Sigmoid colon (tissue), 7 donors: ENCODE measurements around the gene MMRN1. TPM values are rescaled to one million over a fixed set of nuclear protein-coding genes. Genes with fewer than 3 reads are reported as not detected.

ENCODE experiments used
- DNase-seq: peaks from one replicate; pipeline ENCODE4 v3.0.0-alpha.2; 2019
- H3K27ac ChIP-seq, 4 donors: fragments of 200-600 bp; sonication (generic); one replicate each; pipeline ENCODE4 v1.5.1; 2016 to 2019; ENCODE audit warnings: mild to moderate bottlenecking in 1 of 4
- H3K27me3 ChIP-seq, 3 donors: fragments of 200-600 bp; sonication (generic); one replicate each; pipeline ENCODE4 v1.5.1; 2019; ENCODE audit warnings: mild to moderate bottlenecking in 1 of 3
- H3K36me3 ChIP-seq, 4 donors: fragments of 200-600 bp; sonication (generic); one replicate each; pipeline ENCODE4 v1.5.1; 2016 to 2019
- H3K4me1 ChIP-seq, 4 donors: fragments of 200-600 bp; sonication (generic); one replicate each; pipeline ENCODE4 v1.5.1; 2017 to 2019
- H3K4me3 ChIP-seq, 4 donors: fragments of 200-600 bp; sonication (generic); one replicate each; pipeline ENCODE4 v1.5.1; 2017 to 2019; ENCODE audit warnings: mild to moderate bottlenecking in 2 of 4, moderate library complexity in 1 of 4
- H3K9me3 ChIP-seq, 4 donors: fragments of 200-600 bp in 3 of 4; sonication (generic) in 3 of 4; one replicate each; pipeline versions ENCODE4 v1.5.1 to v1.6.1; 2013 to 2019
- CTCF ChIP-seq, 4 experiments: fragments of 450-650 bp in 3 of 4; fragments of 200-600 bp in 1 of 4; IDR thresholded peaks; one replicate each; pipeline ENCODE4 v1.5.1; 2016 to 2019; ENCODE audit warnings: antibody characterized with exemption in 4 of 4, mild to moderate bottlenecking in 3 of 4, moderate library complexity in 2 of 4
- EP300 ChIP-seq, 4 donors: sonication (generic); formaldehyde crosslinking; IDR thresholded peaks; one replicate each; pipeline ENCODE4 v1.6.1; 2017; ENCODE audit warnings: antibody characterized with exemption in 4 of 4
- POLR2A ChIP-seq, 2 donors: fragments of 450-650 bp; IDR thresholded peaks; one replicate each; pipeline ENCODE4 v1.6.1; 2016; ENCODE audit warnings: antibody characterized with exemption in 2 of 2, mild to moderate bottlenecking in 2 of 2, moderate library complexity in 2 of 2
- POLR2AphosphoS5 ChIP-seq, 4 donors: sonication (generic); formaldehyde crosslinking; IDR thresholded peaks; one replicate each; pipeline ENCODE4 v1.6.1; 2017; ENCODE audit warnings: antibody characterized with exemption in 4 of 4
- WGBS, 2 donors: extraction: QIAGEN DNeasy Blood & Tissue Kit; methylation state at CpG; one replicate each; pipeline ENCODE4 v1.1.7; 2013; 5-methylcytosine and 5-hydroxymethylcytosine counted together
- intact Hi-C: fragments of 100-400 bp; cut with DNase I; formaldehyde crosslinking; loops from one replicate; pipeline ENCODE4 v1.15.1; 2023
- polyA plus RNA-seq, 3 donors: library from polyadenylated mRNA; stranded (reverse); fragments of 200-250 nt; gene quantifications; one replicate each; pipeline ENCODE4 v1.2.3, GENCODE V29; 2013
- total RNA-seq, 4 donors: library from RNA; depleted of rRNA; stranded (reverse); fragments of >200 nt; gene quantifications; one replicate each; pipeline ENCODE4 v1.1.0, GENCODE V29; 2016
- donor health status: healthy with polysubstance abuse.
- donor health status: Bipolar disorder and iron deficiency.
- donor health status: healthy.

The MMRN1 gene
- total RNA-seq, result 10 to 100 TPM; 28.1 to 86.6 (median 52.6) TPM
- 10 to 100 TPM in 1 of 3 donors, 1 to 10 TPM in 1, under 1 TPM in 1; 0.46 to 14.6 (median 3.6) TPM for polyA plus RNA-seq

DNA sequence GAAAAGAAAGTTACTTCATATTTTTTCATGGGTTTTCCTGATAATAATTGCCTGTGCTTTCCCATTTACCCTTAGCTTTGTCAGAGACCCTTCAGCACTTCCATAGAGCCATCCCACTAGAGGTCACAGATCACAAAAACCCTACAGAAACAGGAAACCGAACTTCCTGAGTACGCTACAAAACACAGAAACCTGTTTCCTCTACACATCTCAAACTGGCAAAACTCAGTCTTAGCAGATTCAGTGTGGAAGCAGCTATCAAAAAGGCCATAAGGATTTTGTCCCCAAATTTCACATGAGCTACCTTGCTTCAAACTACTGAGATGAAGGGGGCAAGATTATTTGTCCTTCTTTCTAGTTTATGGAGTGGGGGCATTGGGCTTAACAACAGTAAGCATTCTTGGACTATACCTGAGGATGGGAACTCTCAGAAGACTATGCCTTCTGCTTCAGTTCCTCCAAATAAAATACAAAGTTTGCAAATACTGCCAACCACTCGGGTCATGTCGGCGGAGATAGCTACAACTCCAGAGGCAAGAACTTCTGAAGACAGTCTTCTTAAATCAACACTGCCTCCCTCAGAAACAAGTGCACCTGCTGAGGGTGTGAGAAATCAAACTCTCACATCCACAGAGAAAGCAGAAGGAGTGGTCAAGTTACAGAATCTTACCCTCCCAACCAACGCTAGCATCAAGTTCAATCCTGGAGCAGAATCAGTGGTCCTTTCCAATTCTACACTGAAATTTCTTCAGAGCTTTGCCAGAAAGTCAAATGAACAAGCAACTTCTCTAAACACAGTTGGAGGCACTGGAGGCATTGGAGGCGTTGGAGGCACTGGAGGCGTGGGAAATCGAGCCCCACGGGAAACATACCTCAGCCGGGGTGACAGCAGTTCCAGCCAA, at the start of gene MMRN1:
TSS of gene MMRN1 (plus strand) at position 206 of the 902 bp plus-strand sequence. CDS start at position 324, 118 bp downstream.
- Histone ChIP-seq H3K4me3 (no peak within 1 kb of the TSS), H3K27ac (peak within 1 kb of the TSS in 1 of 4 donors; percentile 17)
- intact Hi-C loops, result no loop called here

DNA sequence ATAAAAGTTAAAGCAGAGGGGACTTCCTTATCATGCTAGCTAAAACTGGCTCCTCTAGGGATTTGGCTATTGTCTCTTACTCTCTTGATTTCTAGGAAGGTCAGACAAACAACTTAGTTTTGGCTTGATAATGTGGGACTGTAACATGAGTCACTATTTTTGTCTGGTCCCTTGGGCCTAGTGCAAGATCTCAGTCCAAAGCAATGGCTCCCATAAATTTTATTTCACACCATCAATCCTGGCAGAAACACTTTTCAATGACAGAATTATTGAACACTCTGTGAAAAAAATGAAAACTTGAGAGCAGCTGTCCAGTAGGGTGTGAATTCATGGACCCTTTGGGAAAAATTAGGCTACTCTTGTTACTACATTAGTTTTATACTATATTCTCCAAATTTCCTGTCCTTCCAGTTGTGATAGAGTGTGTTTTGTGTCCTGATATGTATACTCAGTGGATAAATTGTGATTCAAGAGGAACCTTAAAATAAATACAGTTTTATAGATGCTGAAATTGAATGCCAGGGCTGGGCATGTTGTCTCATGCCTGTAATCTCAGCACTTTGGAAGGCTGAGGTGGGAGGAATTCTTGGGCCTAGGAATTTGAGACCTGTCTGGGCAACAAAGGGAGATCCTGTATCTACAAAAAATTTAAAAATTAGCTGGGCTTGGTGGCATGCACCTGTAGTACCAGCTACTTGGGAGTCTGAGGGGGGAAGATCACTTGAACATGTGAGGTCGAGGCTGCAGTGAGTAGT, 46.9 kb upstream of the MMRN1 start:
- Histone ChIP-seq H3K9me3 (no peaks in the 10 kb centered on the region), H3K4me3 (no peak overlapping the region), H3K27me3 (no peaks in the 10 kb centered on the region), H3K27ac (no peak overlapping the region), H3K4me1 (no peaks in the 10 kb centered on the region), H3K36me3 (no peaks in the 10 kb centered on the region)
- no peak for DNase-seq
- no peak for TF ChIP-seq EP300 (IDR thresholded peaks at IDR 0.05)
- no peak for TF ChIP-seq POLR2AphosphoS5 (IDR thresholded peaks at IDR 0.05)
- no peak for TF ChIP-seq CTCF (IDR thresholded peaks at IDR 0.05)
- 82 to 94% methylated on average over 1 of the region's 1 CpG for WGBS, 2 donors
- intact Hi-C loops, result no loop called here

More for the DNA sequence above, at the start of gene MMRN1:
- no peaks in the 10 kb centered on the region for H3K36me3 ChIP-seq
- no peaks in the 10 kb centered on the region for H3K4me1 ChIP-seq
- WGBS, 2 donors, result 51 to 80% methylated on average over 11 of the region's 11 CpGs
- no peak for TF ChIP-seq EP300 (IDR thresholded peaks at IDR 0.05)
- TF ChIP-seq POLR2AphosphoS5 (IDR thresholded peaks at IDR 0.05), result no peak
- no peak for TF ChIP-seq POLR2A (IDR thresholded peaks at IDR 0.05)
- no peak for TF ChIP-seq CTCF (IDR thresholded peaks at IDR 0.05)
- DNase-seq, result no peak
- no peaks in the 10 kb centered on the region for H3K9me3 ChIP-seq
- H3K27me3 ChIP-seq, result no peaks in the 10 kb centered on the region

GRCh38 chr4:89855236-89855635, 39.4 kb upstream of the MMRN1 start:
- no peak overlapping the region for H3K4me3 ChIP-seq
- H3K4me1 ChIP-seq, result no peaks in the 10 kb centered on the region
- H3K9me3 ChIP-seq, result no peaks in the 10 kb centered on the region
- intact Hi-C loops, result no loop called here
- no peak for DNase-seq
- H3K27me3 ChIP-seq, result no peaks in the 10 kb centered on the region
- TF ChIP-seq POLR2A (IDR thresholded peaks at IDR 0.05) (no peak), POLR2AphosphoS5 (IDR thresholded peaks at IDR 0.05) (no peak), EP300 (IDR thresholded peaks at IDR 0.05) (no peak), CTCF (IDR thresholded peaks at IDR 0.05) (no peak)
- no peak overlapping the region for H3K27ac ChIP-seq
- no peaks in the 10 kb centered on the region for H3K36me3 ChIP-seq
- 55 to 60% methylated on average over 3 of the region's 3 CpGs for WGBS, 2 donors

- Histone ChIP-seq H3K27me3 (no peaks in the 10 kb centered on the region), H3K27ac (no peak overlapping the region), H3K9me3 (no peaks in the 10 kb centered on the region), H3K36me3 (no peaks in the 10 kb centered on the region), H3K4me3 (no peak overlapping the region), H3K4me1 (no peaks in the 10 kb centered on the region)
- intact Hi-C loops, result no loop called here
- DNase-seq, result no peak
- WGBS, 2 donors, result 94 to 96% methylated on average over 5 of the region's 5 CpGs
- TF ChIP-seq CTCF (IDR thresholded peaks at IDR 0.05) (no peak), POLR2AphosphoS5 (IDR thresholded peaks at IDR 0.05) (no peak), EP300 (IDR thresholded peaks at IDR 0.05) (no peak), POLR2A (IDR thresholded peaks at IDR 0.05) (no peak)
These were observed 33.7 kb upstream of the MMRN1 start for GRCh38 chr4:89860971-89861370.
